H9 (cell line): ENCODE results near the gene PLG. TPM values are rescaled to one million over a fixed set of nuclear protein-coding genes. Genes with fewer than 3 reads are reported as not detected.

Source experiments
- DNase-seq: peaks from one replicate; pipeline ENCODE4 v3.0.0-alpha.2; 2017
- H2AFZ ChIP-seq: one replicate; pipeline ENCODE4 v1.6.1; 2013; ENCODE audit warnings: mild to moderate bottlenecking, low read length, control low read depth, moderate library complexity
- H2AK5ac ChIP-seq: 2 replicates; pipeline ENCODE4 v1.6.1; 2013; ENCODE audit warnings: low read length, control low read depth, mixed read lengths; ENCODE audit not compliant: insufficient read length
- H2BK120ac ChIP-seq: one replicate; pipeline ENCODE4 v1.6.1; 2013; ENCODE audit warnings: low read depth, mild to moderate bottlenecking, low read length, control low read depth, inconsistent platforms; ENCODE audit not compliant: poor library complexity, severe bottlenecking
- H2BK12ac ChIP-seq: 2 replicates; pipeline ENCODE4 v1.6.1; 2013; ENCODE audit warnings: low read length, control low read depth, mixed read lengths, low read depth; ENCODE audit not compliant: insufficient read length
- H2BK15ac ChIP-seq: 2 replicates; pipeline ENCODE4 v1.6.1; 2013; ENCODE audit warnings: low read depth, low read length, control low read depth
- H2BK20ac ChIP-seq: one replicate; pipeline ENCODE4 v1.6.1; 2013; ENCODE audit warnings: low read depth, mild to moderate bottlenecking, low read length, control low read depth, inconsistent platforms; ENCODE audit not compliant: poor library complexity, severe bottlenecking
- H2BK5ac ChIP-seq: 2 replicates; pipeline ENCODE4 v1.6.1; 2013; ENCODE audit warnings: low read length, control low read depth, mixed read lengths; ENCODE audit not compliant: insufficient read length
- H3K14ac ChIP-seq: 2 replicates; pipeline ENCODE4 v1.6.1; 2013; ENCODE audit warnings: low read length, control low read depth; ENCODE audit not compliant: insufficient read depth
- H3K18ac ChIP-seq: 2 replicates; pipeline ENCODE4 v1.6.1; 2013; ENCODE audit warnings: low read depth, mild to moderate bottlenecking, mixed read lengths, low read length, control low read depth; ENCODE audit not compliant: insufficient read length
- H3K23ac ChIP-seq: 2 replicates; pipeline ENCODE4 v1.6.1; 2013; ENCODE audit warnings: low read length, control low read depth, mixed read lengths, low read depth; ENCODE audit not compliant: insufficient read length
- H3K23me2 ChIP-seq: 2 replicates; pipeline ENCODE4 v1.6.1; 2013; ENCODE audit warnings: low read depth, mild to moderate bottlenecking, mixed read lengths, low read length, control low read depth; ENCODE audit not compliant: insufficient read length, poor library complexity, severe bottlenecking
- H3K27ac ChIP-seq: 2 replicates; pipeline ENCODE4 v1.5.1; 2013; ENCODE audit warnings: low read length, control low read depth, mixed read lengths, low read depth; ENCODE audit not compliant: insufficient read length
- H3K27me3 ChIP-seq: 2 replicates; pipeline ENCODE4 v1.6.1; 2013; ENCODE audit warnings: low read length, control low read depth, inconsistent platforms; ENCODE audit not compliant: insufficient read depth
- H3K4ac ChIP-seq: 2 replicates; pipeline ENCODE4 v1.6.1; 2013; ENCODE audit warnings: low read depth, mild to moderate bottlenecking, control low read depth, inconsistent platforms, low read length, moderate library complexity
- H3K4me1 ChIP-seq: 2 replicates; pipeline ENCODE4 v1.6.1; 2013; ENCODE audit warnings: low read length, control low read depth, inconsistent platforms; ENCODE audit not compliant: insufficient read depth
- H3K4me2 ChIP-seq: 2 replicates; pipeline ENCODE4 v1.6.1; 2013; ENCODE audit warnings: low read length, control low read depth, mixed read lengths; ENCODE audit not compliant: insufficient read length, insufficient read depth
- H3K56ac ChIP-seq: 2 replicates; pipeline ENCODE4 v1.6.1; 2013; ENCODE audit warnings: low read depth, mild to moderate bottlenecking, mixed read lengths, low read length, control low read depth; ENCODE audit not compliant: insufficient read length
- H3K79me1 ChIP-seq: 2 replicates; pipeline ENCODE4 v1.6.1; 2013; ENCODE audit warnings: low read depth, mild to moderate bottlenecking, moderate library complexity, low read length, control low read depth, inconsistent platforms; ENCODE audit not compliant: insufficient read depth, poor library complexity, severe bottlenecking
- H3K79me2 ChIP-seq: 2 replicates; pipeline ENCODE4 v1.6.1; 2013; ENCODE audit warnings: low read length, control low read depth, inconsistent platforms; ENCODE audit not compliant: insufficient read depth
- H3K9ac ChIP-seq: 2 replicates; pipeline ENCODE4 v1.6.1; 2013; ENCODE audit warnings: low read length, control low read depth, mixed read lengths; ENCODE audit not compliant: insufficient read length; ENCODE audit errors: extremely low read depth
- H3K9me3 ChIP-seq: one replicate; pipeline ENCODE4 v1.6.1; 2013; ENCODE audit warnings: low read depth, low read length, inconsistent platforms; ENCODE audit not compliant: control insufficient read depth
- H3T11ph ChIP-seq: one replicate; pipeline ENCODE4 v1.6.1; 2013; ENCODE audit warnings: mild to moderate bottlenecking, low read length, control low read depth, inconsistent platforms
- H4K20me1 ChIP-seq: one replicate; pipeline ENCODE4 v1.6.1; 2013; ENCODE audit not compliant: control insufficient read depth, insufficient read length, insufficient read depth
- H4K5ac ChIP-seq: 2 replicates; pipeline ENCODE4 v1.6.1; 2013; ENCODE audit warnings: low read depth, mild to moderate bottlenecking, mixed read lengths, low read length, control low read depth; ENCODE audit not compliant: insufficient read length
- H4K8ac ChIP-seq: replicated peaks from 2 replicates; pipeline ENCODE4 v1.6.1; 2013; ENCODE audit warnings: low read length, control low read depth, mixed read lengths, low read depth; ENCODE audit not compliant: insufficient read length
- H4K91ac ChIP-seq: 2 replicates; pipeline ENCODE4 v1.6.1; 2013; ENCODE audit warnings: low read depth, mild to moderate bottlenecking, moderate library complexity, mixed read lengths, low read length, control low read depth; ENCODE audit not compliant: insufficient read length
- H3K27ac Mint-ChIP-seq, 3 experiments: 2 replicates in 2 of 3; 3 replicates in 1 of 3; pipeline ENCODE4 v1.8.0; 2020 to 2021; ENCODE audit warnings: mixed read lengths in 3 of 3, mild to moderate bottlenecking in 1 of 3, moderate library complexity in 1 of 3
- H3K27me3 Mint-ChIP-seq: 2 replicates; pipeline ENCODE4 v1.8.0; 2021; ENCODE audit warnings: low read depth, mild to moderate bottlenecking, moderate library complexity, mixed read lengths
- H3K36me3 Mint-ChIP-seq, 3 experiments: 2 replicates in 2 of 3; 3 replicates in 1 of 3; pipeline ENCODE4 v1.8.0; 2020 to 2021; ENCODE audit warnings: low read depth in 3 of 3, mixed read lengths in 3 of 3; ENCODE audit not compliant: insufficient read depth in 1 of 3
- H3K4me1 Mint-ChIP-seq, 2 experiments: 2 replicates each; pipeline ENCODE4 v1.8.0; 2020; ENCODE audit warnings: mixed read lengths in 2 of 2
- H3K4me3 Mint-ChIP-seq, 2 experiments: 2 replicates in 1 of 2; 3 replicates in 1 of 2; pipeline ENCODE4 v1.8.0; 2020 to 2021; ENCODE audit warnings: mild to moderate bottlenecking in 2 of 2, mixed read lengths in 2 of 2, moderate library complexity in 1 of 2
- H3K9me3 Mint-ChIP-seq, 2 experiments: 2 replicates in 1 of 2; 3 replicates in 1 of 2; pipeline ENCODE4 v1.8.0; 2020; ENCODE audit warnings: mild to moderate bottlenecking in 2 of 2, mixed read lengths in 2 of 2, moderate library complexity in 1 of 2
- CTCF ChIP-seq: fragments of 200-600 bp; sonication (generic); conservative IDR thresholded peaks from 3 replicates; pipeline ENCODE4 v1.8.0; 2021; ENCODE audit warnings: antibody characterized with exemption, mild to moderate bottlenecking
- WGBS: extraction: QIAGEN DNeasy Blood & Tissue Kit; methylation state at CpG from one replicate; pipeline ENCODE4 v1.1.7; 2013; ENCODE audit warnings: missing lambda C conversion rate, low lambda C conversion rate, mixed read lengths; ENCODE audit not compliant: insufficient read length; ENCODE audit errors: extremely low coverage; 5-methylcytosine and 5-hydroxymethylcytosine counted together
- total RNA-seq: library from RNA; stranded (reverse); gene quantifications from 2 replicates; pipeline ENCODE4 v1.2.1, GENCODE V29; 2021

PLG gene
- total RNA-seq, 1 experiment from 2014 or later = not detected

DNA sequence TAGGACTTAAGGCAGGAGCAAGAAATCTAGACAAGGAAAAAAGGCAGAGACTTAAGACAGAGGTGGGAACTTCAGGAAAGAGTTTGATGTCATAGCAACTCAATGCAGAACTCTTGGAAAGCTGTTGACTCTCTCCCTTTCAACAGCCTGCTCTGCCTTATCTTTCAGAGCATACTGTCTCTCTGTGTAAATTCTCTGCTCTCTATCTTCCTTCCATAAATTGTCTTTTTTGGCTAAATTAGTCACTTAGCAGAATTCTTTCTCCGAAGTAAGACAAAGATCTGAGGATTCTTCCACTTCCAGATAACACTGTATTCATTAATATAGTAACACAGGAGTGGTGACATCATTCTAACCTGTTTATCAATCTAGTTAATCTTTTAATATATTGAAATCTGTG is 80.2 kb downstream of the PLG start:
- no peak overlapping the region for H3K18ac ChIP-seq
- Mint-ChIP-seq H3K36me3 (no peaks in the 10 kb centered on the region), H3K4me1 (no peaks in the 10 kb centered on the region), H3K4me3 (no peak overlapping the region), H3K9me3 (no peaks in the 10 kb centered on the region), H3K27me3 (no peaks in the 10 kb centered on the region), H3K27ac (no peak overlapping the region)
- no peak overlapping the region for H2BK12ac ChIP-seq
- H2BK15ac ChIP-seq = no peak overlapping the region
- no peak overlapping the region for H2BK5ac ChIP-seq
- H3K4me2 ChIP-seq = no peak overlapping the region
- H2BK120ac ChIP-seq = no peak overlapping the region
- H2AK5ac ChIP-seq = no peak overlapping the region
- H2AFZ ChIP-seq = no peak overlapping the region
- no peak for TF ChIP-seq CTCF
- H3K79me1 ChIP-seq = no peaks in the 10 kb centered on the region
- H3K79me2 ChIP-seq = no peaks in the 10 kb centered on the region
- no peak for DNase-seq
- H3T11ph ChIP-seq = no peak overlapping the region
- no CpG with 5 or more reads among the region's 1 CpG for WGBS
- no peak overlapping the region for H3K27ac ChIP-seq
- no peak overlapping the region for H3K56ac ChIP-seq
- H4K8ac ChIP-seq = no peak overlapping the region
- H3K14ac ChIP-seq = no peak overlapping the region
- no peak overlapping the region for H4K91ac ChIP-seq
- H2BK20ac ChIP-seq = no peak overlapping the region
- H3K23me2 ChIP-seq = no peaks in the 10 kb centered on the region
- H3K9ac ChIP-seq = no peak overlapping the region
- no peaks in the 10 kb centered on the region for H3K27me3 ChIP-seq
- H3K9me3 ChIP-seq = no peaks in the 10 kb centered on the region
- H3K4me1 ChIP-seq = no peaks in the 10 kb centered on the region
- H3K4ac ChIP-seq = no peak overlapping the region
- no peak overlapping the region for H4K5ac ChIP-seq
- no peaks in the 10 kb centered on the region for H4K20me1 ChIP-seq
- H3K23ac ChIP-seq = no peak overlapping the region
